ENCODE measurements around the gene ADA.

ADA gene

GRCh38 chr20:44691424-44692423 lies 40.2 kb upstream of the ADA start:
- Histone ChIP-seq H3K4me1 (ENCODE audit: insufficient read depth, low read length) (peaks cover 16% of the 10 kb centered on the region; the same call in 1 of the 2 replicates), H3K9ac (ENCODE audit: low read depth, low read length) (no peak overlapping the region), H3K27ac (ENCODE audit: low read depth, low read length) (no peak overlapping the region), H3K36me3 (ENCODE audit: insufficient read depth, low read length) (no peaks in the 10 kb centered on the region), H3K4me3 (ENCODE audit: low read length) (no peak overlapping the region), H3K9me3 (ENCODE audit: insufficient read depth, low read depth, low read length) (no peaks in the 10 kb centered on the region), H3K27me3 (ENCODE audit: insufficient read depth, low read length) (no peaks in the 10 kb centered on the region)
- WGBS: 95% methylated on average over 7 of the region's 7 CpGs

GRCh38 chr20:44690781-44691423 lies 39.4 kb upstream of the ADA start:
- Histone ChIP-seq H3K4me1 (ENCODE audit: insufficient read depth, low read length) (peaks cover 16% of the 10 kb centered on the region; the same call in 1 of the 2 replicates), H3K27me3 (ENCODE audit: insufficient read depth, low read length) (no peaks in the 10 kb centered on the region), H3K9me3 (ENCODE audit: insufficient read depth, low read depth, low read length) (no peaks in the 10 kb centered on the region), H3K36me3 (ENCODE audit: insufficient read depth, low read length) (no peaks in the 10 kb centered on the region), H3K9ac (ENCODE audit: low read depth, low read length) (no peak overlapping the region), H3K27ac (ENCODE audit: low read depth, low read length) (no peak overlapping the region), H3K4me3 (ENCODE audit: low read length) (no peak overlapping the region)
- WGBS: 81% methylated on average over 9 of the region's 9 CpGs

- Histone ChIP-seq H3K27ac (ENCODE audit: low read depth, low read length) (no peak overlapping the region), H3K4me1 (ENCODE audit: insufficient read depth, low read length) (peaks cover 11% of the 10 kb centered on the region), H3K9me3 (ENCODE audit: insufficient read depth, low read depth, low read length) (no peaks in the 10 kb centered on the region), H3K36me3 (ENCODE audit: insufficient read depth, low read length) (no peaks in the 10 kb centered on the region), H3K9ac (ENCODE audit: low read depth, low read length) (no peak overlapping the region), H3K27me3 (ENCODE audit: insufficient read depth, low read length) (no peaks in the 10 kb centered on the region), H3K4me3 (ENCODE audit: low read length) (no peak overlapping the region)
- 74% methylated on average over 2 of the region's 3 CpGs for WGBS
These were observed 38.3 kb upstream of the ADA start for GRCh38 chr20:44689809-44690208.

- Histone ChIP-seq H3K27me3 (ENCODE audit: insufficient read depth, low read length) (no peaks in the 10 kb centered on the region), H3K27ac (ENCODE audit: low read depth, low read length) (no peak overlapping the region), H3K9me3 (ENCODE audit: insufficient read depth, low read depth, low read length) (no peaks in the 10 kb centered on the region), H3K4me1 (ENCODE audit: insufficient read depth, low read length) (peaks cover 13% of the 10 kb centered on the region), H3K4me3 (ENCODE audit: low read length) (no peak overlapping the region), H3K9ac (ENCODE audit: low read depth, low read length) (no peak overlapping the region), H3K36me3 (ENCODE audit: insufficient read depth, low read length) (no peaks in the 10 kb centered on the region)
- WGBS: 95% methylated on average over 5 of the region's 7 CpGs
These were observed 36.6 kb upstream of the ADA start for GRCh38 chr20:44688053-44688625.

- 95% methylated on average over 4 of the region's 4 CpGs for WGBS
- H3K27ac ChIP-seq (ENCODE audit: low read depth, low read length): no peak overlapping the region
- H3K36me3 ChIP-seq (ENCODE audit: insufficient read depth, low read length): no peaks in the 10 kb centered on the region
- H3K4me1 ChIP-seq (ENCODE audit: insufficient read depth, low read length): peaks cover 5% of the 10 kb centered on the region
- no peaks in the 10 kb centered on the region for H3K9me3 ChIP-seq (ENCODE audit: insufficient read depth, low read depth, low read length)
- no peak overlapping the region for H3K4me3 ChIP-seq (ENCODE audit: low read length)
- no peak overlapping the region for H3K9ac ChIP-seq (ENCODE audit: low read depth, low read length)
- no peaks in the 10 kb centered on the region for H3K27me3 ChIP-seq (ENCODE audit: insufficient read depth, low read length)
These were observed 35.4 kb upstream of the ADA start for GRCh38 chr20:44686934-44687333.

GRCh38 chr20:44684047-44684967 lies 32.8 kb upstream of the ADA start:
- no peaks in the 10 kb centered on the region for H3K9me3 ChIP-seq (ENCODE audit: insufficient read depth, low read depth, low read length)
- H3K9ac ChIP-seq (ENCODE audit: low read depth, low read length): no peak overlapping the region
- no peak overlapping the region for H3K4me3 ChIP-seq (ENCODE audit: low read length)
- H3K27me3 ChIP-seq (ENCODE audit: insufficient read depth, low read length): no peaks in the 10 kb centered on the region
- peaks cover 5% of the 10 kb centered on the region for H3K4me1 ChIP-seq (ENCODE audit: insufficient read depth, low read length)
- 79% methylated on average over 6 of the region's 6 CpGs for WGBS
- H3K36me3 ChIP-seq (ENCODE audit: insufficient read depth, low read length): no peaks in the 10 kb centered on the region
- H3K27ac ChIP-seq (ENCODE audit: low read depth, low read length): no peak overlapping the region

GRCh38 chr20:44683263-44684046 lies 32.0 kb upstream of the ADA start:
- Histone ChIP-seq H3K9me3 (ENCODE audit: insufficient read depth, low read depth, low read length) (no peaks in the 10 kb centered on the region), H3K27ac (ENCODE audit: low read depth, low read length) (no peak overlapping the region), H3K4me1 (ENCODE audit: insufficient read depth, low read length) (peaks cover 5% of the 10 kb centered on the region), H3K27me3 (ENCODE audit: insufficient read depth, low read length) (no peaks in the 10 kb centered on the region), H3K36me3 (ENCODE audit: insufficient read depth, low read length) (no peaks in the 10 kb centered on the region), H3K4me3 (ENCODE audit: low read length) (no peak overlapping the region), H3K9ac (ENCODE audit: low read depth, low read length) (no peak overlapping the region)
- WGBS: 49% methylated on average over 10 of the region's 10 CpGs

GRCh38 chr20:44681796-44682566 lies 30.5 kb upstream of the ADA start:
- Histone ChIP-seq H3K27me3 (ENCODE audit: insufficient read depth, low read length) (no peaks in the 10 kb centered on the region), H3K36me3 (ENCODE audit: insufficient read depth, low read length) (no peaks in the 10 kb centered on the region), H3K9me3 (ENCODE audit: insufficient read depth, low read depth, low read length) (no peaks in the 10 kb centered on the region), H3K27ac (ENCODE audit: low read depth, low read length) (no peak overlapping the region), H3K4me3 (ENCODE audit: low read length) (no peak overlapping the region), H3K9ac (ENCODE audit: low read depth, low read length) (no peak overlapping the region), H3K4me1 (ENCODE audit: insufficient read depth, low read length) (peaks cover 5% of the 10 kb centered on the region)
- 94% methylated on average over 11 of the region's 11 CpGs for WGBS

- no peak overlapping the region for H3K9ac ChIP-seq (ENCODE audit: low read depth, low read length)
- no peak overlapping the region for H3K27ac ChIP-seq (ENCODE audit: low read depth, low read length)
- H3K36me3 ChIP-seq (ENCODE audit: insufficient read depth, low read length): no peaks in the 10 kb centered on the region
- H3K4me3 ChIP-seq (ENCODE audit: low read length): no peak overlapping the region
- H3K9me3 ChIP-seq (ENCODE audit: insufficient read depth, low read depth, low read length): no peaks in the 10 kb centered on the region
- H3K27me3 ChIP-seq (ENCODE audit: insufficient read depth, low read length): no peaks in the 10 kb centered on the region
- peaks cover 4% of the 10 kb centered on the region for H3K4me1 ChIP-seq (ENCODE audit: insufficient read depth, low read length)
- 94% methylated on average over 12 of the region's 12 CpGs for WGBS
These were observed 27.6 kb upstream of the ADA start for GRCh38 chr20:44678990-44679611.
